Measurements from ENCODE around the gene FNDC3B. TPM values are rescaled to one million over a fixed set of nuclear protein-coding genes. Genes with fewer than 3 reads are reported as not detected.

The FNDC3B gene
- total RNA-seq, 4 donors from 2014 or later: 131 to 179 (median 170) TPM

- TF ChIP-seq CTCF (IDR thresholded peaks at IDR 0.05; ENCODE audit: low read depth): no peak
Observed at GRCh38 chr3:172268868-172269267, 229.5 kb downstream of the FNDC3B start.

- no peak for TF ChIP-seq CTCF (IDR thresholded peaks at IDR 0.05; ENCODE audit: low read depth)
Observed at GRCh38 chr3:172270557-172271166, 231.3 kb downstream of the FNDC3B start.

GRCh38 chr3:172271386-172271976 lies 232.1 kb downstream of the FNDC3B start:
- no peak for TF ChIP-seq CTCF (IDR thresholded peaks at IDR 0.05; ENCODE audit: low read depth)

- no peak for TF ChIP-seq CTCF (IDR thresholded peaks at IDR 0.05; ENCODE audit: low read depth)
Observed at GRCh38 chr3:172272698-172273097, 233.3 kb downstream of the FNDC3B start.

- TF ChIP-seq CTCF (IDR thresholded peaks at IDR 0.05; ENCODE audit: low read depth): no peak
Observed at GRCh38 chr3:172273378-172273777, 234.0 kb downstream of the FNDC3B start.

GRCh38 chr3:172274906-172275305 lies 235.5 kb downstream of the FNDC3B start:
- no peak for TF ChIP-seq CTCF (IDR thresholded peaks at IDR 0.05; ENCODE audit: low read depth)

- TF ChIP-seq CTCF (IDR thresholded peaks at IDR 0.05; ENCODE audit: low read depth): no peak
Observed at GRCh38 chr3:172275586-172275985, 236.2 kb downstream of the FNDC3B start.
